ENCODE data around the gene FOXE3.

FOXE3 gene

DNA sequence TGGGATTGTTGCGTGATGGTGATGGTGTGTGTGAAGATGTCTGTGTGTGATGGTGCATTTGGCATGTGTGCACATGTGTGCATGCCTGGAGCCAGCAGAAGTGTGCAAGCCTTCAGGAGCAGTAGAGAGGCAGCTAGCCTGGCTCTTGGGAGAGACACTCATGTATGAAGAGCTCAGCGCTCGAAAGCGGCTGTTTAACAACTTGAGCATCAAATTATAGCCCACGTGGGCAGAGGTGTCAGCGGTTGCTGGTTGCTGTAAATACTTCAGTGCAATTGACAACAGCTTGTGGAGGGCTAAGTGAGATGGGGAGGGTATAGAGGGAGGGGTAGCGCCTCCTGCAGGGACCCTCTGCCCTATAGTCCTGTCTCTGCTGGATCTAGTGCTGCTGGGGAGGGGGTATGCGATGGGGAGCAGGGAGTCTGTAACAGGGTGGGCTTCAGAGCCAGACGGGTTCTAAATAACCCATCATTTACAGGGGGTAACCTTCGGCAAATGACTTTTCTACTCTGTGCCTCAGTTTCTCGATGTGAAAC lies 43.2 kb downstream of the FOXE3 start:
- Histone ChIP-seq H3K9me3 (ENCODE audit: control insufficient read depth, insufficient read depth, low read length) (no peaks in the 10 kb centered on the region), H3K27ac (ENCODE audit: low read depth, low read length) (no peak overlapping the region), H3F3A (ENCODE audit: control insufficient read depth, insufficient read depth) (no peaks in the 10 kb centered on the region), H3K4me1 (ENCODE audit: control insufficient read depth, low read length) (no peaks in the 10 kb centered on the region), H3K36me3 (ENCODE audit: control insufficient read depth, low read length) (no peaks in the 10 kb centered on the region), H3K27me3 (ENCODE audit: control insufficient read depth, low read length) (peaks cover 7% of the 10 kb centered on the region; the same call in 1 of the 2 replicates), H4K20me1 (ENCODE audit: control insufficient read depth, insufficient read depth, low read depth, low read length) (0 out of 2 replicates have a peak, but pooled peaks cover 3% of the 10 kb centered on the region), H3K4me2 (ENCODE audit: low read length) (no peak overlapping the region), H3K4me3 (ENCODE audit: low read length) (no peak overlapping the region), H3K79me2 (ENCODE audit: control insufficient read depth, low read length) (no peaks in the 10 kb centered on the region), H3K9me2 (replicated peaks; ENCODE audit: control insufficient read depth, low read length) (no peaks in the 10 kb centered on the region)
- TF ChIP-seq EZH2phosphoT487 (IDR thresholded peaks at IDR 0.05; ENCODE audit: borderline replicate concordance, low read length): no peak
- TF ChIP-seq, protein P1, sequence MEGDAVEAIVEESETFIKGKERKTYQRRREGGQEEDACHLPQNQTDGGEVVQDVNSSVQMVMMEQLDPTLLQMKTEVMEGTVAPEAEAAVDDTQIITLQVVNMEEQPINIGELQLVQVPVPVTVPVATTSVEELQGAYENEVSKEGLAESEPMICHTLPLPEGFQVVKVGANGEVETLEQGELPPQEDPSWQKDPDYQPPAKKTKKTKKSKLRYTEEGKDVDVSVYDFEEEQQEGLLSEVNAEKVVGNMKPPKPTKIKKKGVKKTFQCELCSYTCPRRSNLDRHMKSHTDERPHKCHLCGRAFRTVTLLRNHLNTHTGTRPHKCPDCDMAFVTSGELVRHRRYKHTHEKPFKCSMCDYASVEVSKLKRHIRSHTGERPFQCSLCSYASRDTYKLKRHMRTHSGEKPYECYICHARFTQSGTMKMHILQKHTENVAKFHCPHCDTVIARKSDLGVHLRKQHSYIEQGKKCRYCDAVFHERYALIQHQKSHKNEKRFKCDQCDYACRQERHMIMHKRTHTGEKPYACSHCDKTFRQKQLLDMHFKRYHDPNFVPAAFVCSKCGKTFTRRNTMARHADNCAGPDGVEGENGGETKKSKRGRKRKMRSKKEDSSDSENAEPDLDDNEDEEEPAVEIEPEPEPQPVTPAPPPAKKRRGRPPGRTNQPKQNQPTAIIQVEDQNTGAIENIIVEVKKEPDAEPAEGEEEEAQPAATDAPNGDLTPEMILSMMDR (IDR thresholded peaks at IDR 0.05; ENCODE audit: low read depth, low read length, poor library complexity, severe bottlenecking): no peak

DNA sequence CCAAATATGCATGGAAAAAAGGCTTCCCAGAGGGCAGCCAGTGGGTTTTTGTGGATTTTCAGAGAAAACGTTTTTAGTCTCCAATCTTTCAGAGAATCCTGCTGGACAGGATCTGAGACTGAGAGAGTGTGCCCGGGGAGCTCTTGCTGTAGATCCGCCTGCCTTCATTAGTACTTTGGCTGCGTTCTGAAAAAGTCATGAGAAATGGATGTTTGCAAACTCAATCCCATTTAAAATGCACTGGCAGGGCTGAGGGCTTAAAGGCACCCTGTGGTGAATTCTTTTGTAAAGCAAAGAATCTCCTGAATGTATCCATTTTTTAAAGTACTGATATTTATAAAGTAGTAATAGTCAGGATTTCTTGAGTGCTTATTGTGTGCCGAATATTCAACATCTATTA lies 44.0 kb downstream of the FOXE3 start:
- H3K4me2 ChIP-seq (ENCODE audit: low read length): no peak overlapping the region
- no peaks in the 10 kb centered on the region for H3K9me2 ChIP-seq (replicated peaks; ENCODE audit: control insufficient read depth, low read length)
- H3K36me3 ChIP-seq (ENCODE audit: control insufficient read depth, low read length): no peaks in the 10 kb centered on the region
- peaks cover 7% of the 10 kb centered on the region; the same call in 1 of the 2 replicates for H3K27me3 ChIP-seq (ENCODE audit: control insufficient read depth, low read length)
- H4K20me1 ChIP-seq (ENCODE audit: control insufficient read depth, insufficient read depth, low read depth, low read length): 0 out of 2 replicates have a peak, but pooled peaks cover 3% of the 10 kb centered on the region
- no peaks in the 10 kb centered on the region for H3K79me2 ChIP-seq (ENCODE audit: control insufficient read depth, low read length)
- no peaks in the 10 kb centered on the region for H3K4me1 ChIP-seq (ENCODE audit: control insufficient read depth, low read length)
- TF ChIP-seq, protein P1 (IDR thresholded peaks at IDR 0.05; ENCODE audit: low read depth, low read length, poor library complexity, severe bottlenecking): no peak
- no peak for TF ChIP-seq EZH2phosphoT487 (IDR thresholded peaks at IDR 0.05; ENCODE audit: borderline replicate concordance, low read length)
- no peaks in the 10 kb centered on the region for H3K9me3 ChIP-seq (ENCODE audit: control insufficient read depth, insufficient read depth, low read length)
- H3F3A ChIP-seq (ENCODE audit: control insufficient read depth, insufficient read depth): no peaks in the 10 kb centered on the region
- H3K4me3 ChIP-seq (ENCODE audit: low read length): no peak overlapping the region
- no peak overlapping the region for H3K27ac ChIP-seq (ENCODE audit: low read depth, low read length)

DNA sequence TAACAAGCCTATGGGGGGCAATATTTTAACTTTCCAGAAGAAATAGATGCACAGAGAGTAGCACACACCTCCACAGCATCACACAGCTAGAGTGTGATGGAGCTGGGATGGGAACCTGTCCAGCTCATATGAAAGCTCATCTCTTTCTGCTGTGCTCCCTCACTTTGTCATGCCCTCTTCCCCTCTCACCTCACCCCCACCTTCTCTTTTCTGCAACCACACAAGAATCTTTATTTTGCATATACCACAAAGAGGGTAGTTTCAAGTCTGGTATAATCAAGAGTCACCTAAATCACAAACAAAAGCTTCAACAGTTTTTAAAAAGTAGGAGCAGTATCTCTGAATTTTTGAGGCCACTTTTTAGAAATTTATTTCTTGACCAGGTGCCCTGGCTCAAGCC lies 44.4 kb downstream of the FOXE3 start:
- H4K20me1 ChIP-seq (ENCODE audit: control insufficient read depth, insufficient read depth, low read depth, low read length): 0 out of 2 replicates have a peak, but pooled peaks cover 3% of the 10 kb centered on the region
- H3K27ac ChIP-seq (ENCODE audit: low read depth, low read length): no peak overlapping the region
- no peaks in the 10 kb centered on the region for H3K79me2 ChIP-seq (ENCODE audit: control insufficient read depth, low read length)
- H3K4me3 ChIP-seq (ENCODE audit: low read length): no peak overlapping the region
- no peaks in the 10 kb centered on the region for H3K4me1 ChIP-seq (ENCODE audit: control insufficient read depth, low read length)
- H3K4me2 ChIP-seq (ENCODE audit: low read length): no peak overlapping the region
- peaks cover 7% of the 10 kb centered on the region; the same call in 1 of the 2 replicates for H3K27me3 ChIP-seq (ENCODE audit: control insufficient read depth, low read length)
- no peaks in the 10 kb centered on the region for H3K9me2 ChIP-seq (replicated peaks; ENCODE audit: control insufficient read depth, low read length)
- H3F3A ChIP-seq (ENCODE audit: control insufficient read depth, insufficient read depth): no peaks in the 10 kb centered on the region
- no peaks in the 10 kb centered on the region for H3K36me3 ChIP-seq (ENCODE audit: control insufficient read depth, low read length)
- H3K9me3 ChIP-seq (ENCODE audit: control insufficient read depth, insufficient read depth, low read length): no peaks in the 10 kb centered on the region
- TF ChIP-seq, protein P1 (IDR thresholded peaks at IDR 0.05; ENCODE audit: low read depth, low read length, poor library complexity, severe bottlenecking): no peak
- TF ChIP-seq EZH2phosphoT487 (IDR thresholded peaks at IDR 0.05; ENCODE audit: borderline replicate concordance, low read length): no peak
